ENCODE data around the gene VAV1. TPM values are rescaled to one million over a fixed set of nuclear protein-coding genes. Genes with fewer than 3 reads are reported as not detected.
A peak's percentile ranks its signal among the peaks of the same experiment; 100 is the strongest.

Gene VAV1
- polyA plus RNA-seq, 2 of the 4 experiments (the other 2 are of a cell fraction): 5.6 to 7.5 TPM

- POLR2A ChIA-PET: no interaction called here
- Histone ChIP-seq H3K4me2 (no peak overlapping the region), H3K4me3 (no peak overlapping the region), H3K27ac (no peak overlapping the region), H3K4me1 (no peaks in the 10 kb centered on the region), H3K9me3 (peaks cover 4% of the 10 kb centered on the region; the same call in 1 of the 3 replicates)
- no peak for ATAC-seq
- 50% methylated on average over 5 of the region's 5 CpGs for WGBS (ENCODE audit: missing lambda C conversion rate)
- DNase-seq (ENCODE audit: low read depth in 1 of 2, low spot score in 1 of 2): no peak
- CTCF ChIA-PET: no interaction called here
- FAIRE-seq: no peak
- TF ChIP-seq CBX8 (IDR thresholded peaks at IDR 0.05): no peak
- no peak for TF ChIP-seq ZC3H11A (IDR thresholded peaks at IDR 0.05)
- TF ChIP-seq EHMT2 (IDR thresholded peaks at IDR 0.05; ENCODE audit: low read depth): no peak
- TF ChIP-seq RNF2 (IDR thresholded peaks at IDR 0.05; ENCODE audit: borderline replicate concordance, low read depth): no peak
- TF ChIP-seq ZFP36 (IDR thresholded peaks at IDR 0.05; ENCODE audit: borderline replicate concordance, partially characterized antibody): no peak
- TF ChIP-seq EHF (CRISPR knock-in tag; IDR thresholded peaks at IDR 0.05): no peak
- TF ChIP-seq CEBPB (IDR thresholded peaks at IDR 0.05): no peak
- TF ChIP-seq HMGXB4 (CRISPR knock-in tag; IDR thresholded peaks at IDR 0.05; ENCODE audit: borderline replicate concordance): no peak
- TF ChIP-seq TP53 (CRISPR knock-in tag; IDR thresholded peaks at IDR 0.05): no peak
- TF ChIP-seq HOXB13 (CRISPR knock-in tag; IDR thresholded peaks at IDR 0.05; ENCODE audit: low read depth): no peak
- no peak for TF ChIP-seq HDAC2 (IDR thresholded peaks at IDR 0.05)
- TF ChIP-seq POLR2AphosphoS2 (conservative IDR thresholded peaks at IDR 0.05; ENCODE audit: low read length): no peak
These were observed 21.5 kb downstream of the VAV1 start for GRCh38 chr19:6793973-6794372.

DNA sequence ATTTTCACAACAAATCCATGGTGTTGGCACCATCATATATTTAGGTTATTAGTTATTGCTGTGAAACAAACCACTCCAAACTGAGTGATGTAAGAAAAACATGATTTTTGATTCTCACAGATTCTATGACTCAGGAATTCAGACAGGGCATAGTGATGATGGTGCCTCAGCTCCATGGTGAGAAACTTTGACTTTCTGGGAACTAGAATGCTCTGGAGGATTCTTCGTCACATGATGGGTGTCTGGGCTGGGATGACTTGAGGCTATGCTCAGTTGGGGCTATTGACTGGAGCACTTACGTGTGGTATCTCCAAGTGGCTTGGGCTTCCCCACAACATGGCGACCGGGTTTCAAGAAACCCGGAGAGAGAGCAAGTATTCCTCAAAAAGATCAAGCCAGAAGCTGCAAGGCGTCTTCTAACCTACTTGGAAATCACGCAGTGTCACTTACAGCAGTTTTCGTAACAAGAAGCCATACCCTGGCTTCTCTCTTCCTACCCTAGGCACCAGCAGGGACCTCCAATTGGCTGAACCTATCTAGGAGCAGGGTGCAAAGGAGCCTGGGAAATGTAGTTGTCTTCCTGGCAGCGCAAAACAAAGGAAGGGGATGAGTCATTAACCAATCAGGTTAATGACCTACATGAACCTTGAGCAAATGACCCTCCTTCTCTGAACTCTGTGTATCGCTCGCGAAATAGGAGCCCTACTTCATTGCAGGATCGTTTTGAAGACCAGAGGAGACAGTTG is 22.4 kb downstream of the VAV1 start:
- FAIRE-seq: no peak
- CTCF ChIA-PET: interaction anchor here (1.1 kb wide), 1 partner anchor 69 kb away, joined by 3 read pairs; no protein-coding TSS in a partner anchor

DNA sequence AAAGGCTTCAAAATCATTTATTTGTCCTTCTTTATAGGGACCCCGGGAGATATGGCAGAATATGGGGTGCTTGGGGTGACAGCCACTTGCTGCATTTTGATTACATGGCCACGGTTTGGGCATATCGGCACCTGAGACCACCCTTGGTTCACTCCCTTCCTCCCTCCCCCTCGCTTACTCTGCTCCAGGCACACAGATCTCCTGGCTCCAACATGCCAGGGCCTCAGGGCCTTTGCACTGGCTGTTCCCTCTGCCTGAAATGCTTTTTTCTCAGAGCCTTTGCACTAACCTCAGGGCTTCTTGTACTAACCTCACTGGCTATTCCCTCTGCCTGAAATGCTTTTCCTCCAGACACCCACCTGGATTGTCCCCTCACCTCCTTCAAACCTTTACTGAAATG is 23.8 kb downstream of the VAV1 start:
- Histone ChIP-seq H3K9me3 (peaks cover 4% of the 10 kb centered on the region; the same call in 1 of the 3 replicates), H3K27ac (no peak overlapping the region), H3K4me2 (no peak overlapping the region), H3K4me1 (peaks cover 14% of the 10 kb centered on the region), H3K4me3 (no peak overlapping the region)
- no peak for ATAC-seq
- no peak for TF ChIP-seq TFCP2L1 (CRISPR knock-in tag; IDR thresholded peaks at IDR 0.05)
- TF ChIP-seq GATA3 (IDR thresholded peaks at IDR 0.05; ENCODE audit: borderline replicate concordance): no peak
- POLR2A ChIA-PET: no interaction called here
- no peak for FAIRE-seq
- CTCF ChIA-PET: no interaction called here
- 83% methylated on average over 4 of the region's 4 CpGs for WGBS (ENCODE audit: missing lambda C conversion rate)
- DNase-seq (ENCODE audit: low read depth in 1 of 2, low spot score in 1 of 2): no peak

More for the DNA sequence above, 22.4 kb downstream of the VAV1 start:
- WGBS (ENCODE audit: missing lambda C conversion rate): 82% methylated on average over 13 of the region's 13 CpGs
- DNase-seq (ENCODE audit: low read depth in 1 of 2, low spot score in 1 of 2) (peak in 1 of 2 experiments; percentile 43), ATAC-seq (no peak)
- POLR2A ChIA-PET: no interaction called here
- Histone ChIP-seq H3K4me1 (peaks cover 5% of the 10 kb centered on the region), H3K4me3 (no peak overlapping the region), H3K9me3 (peaks cover 4% of the 10 kb centered on the region; the same call in 1 of the 3 replicates), H3K27ac (no peak overlapping the region), H3K4me2 (no peak overlapping the region)
- no peak for TF ChIP-seq FOSL2 (IDR thresholded peaks at IDR 0.05)
- TF ChIP-seq FOSL2 (CRISPR knock-in tag; IDR thresholded peaks at IDR 0.05): peak; percentile 8; the same call in 1 of the 2 replicates
- TF ChIP-seq MAFK (IDR thresholded peaks at IDR 0.05; ENCODE audit: partially characterized antibody): no peak
- no peak for TF ChIP-seq ZC3H11A (IDR thresholded peaks at IDR 0.05)

- ATAC-seq: no peak
- Histone ChIP-seq H3K4me1 (peaks cover 20% of the 10 kb centered on the region), H3K9me3 (peaks cover 4% of the 10 kb centered on the region; the same call in 1 of the 3 replicates), H3K4me3 (no peak overlapping the region), H3K4me2 (no peak overlapping the region), H3K27ac (peak overlapping the region in 1 of 2 experiments; percentile 32; a peak in 1 of 6 replicates)
- CTCF ChIA-PET: interaction anchor here (1.7 kb wide), 1 partner anchor 29 kb away, joined by 4 read pairs; no protein-coding TSS in a partner anchor
- 69% methylated on average over 9 of the region's 9 CpGs for WGBS (ENCODE audit: missing lambda C conversion rate)
- no peak for DNase-seq (ENCODE audit: low read depth in 1 of 2, low spot score in 1 of 2)
- FAIRE-seq: no peak
- POLR2A ChIA-PET: no interaction called here
- TF ChIP-seq EHF (CRISPR knock-in tag; IDR thresholded peaks at IDR 0.05) (no peak), JUN (IDR thresholded peaks at IDR 0.05) (no peak), RAD21 (conservative IDR thresholded peaks at IDR 0.05 in 1 of 2, IDR thresholded peaks at IDR 0.05 in 1 of 2) (no peak), BCL3 (IDR thresholded peaks at IDR 0.05) (no peak), SREBF2 (IDR thresholded peaks at IDR 0.05) (no peak), GATA3 (IDR thresholded peaks at IDR 0.05; ENCODE audit: borderline replicate concordance) (no peak), SMC3 (IDR thresholded peaks at IDR 0.05) (no peak), EHMT2 (IDR thresholded peaks at IDR 0.05; ENCODE audit: low read depth) (no peak), POLR2AphosphoS2 (conservative IDR thresholded peaks at IDR 0.05; ENCODE audit: low read length) (no peak)
- TF ChIP-seq, protein P1, sequence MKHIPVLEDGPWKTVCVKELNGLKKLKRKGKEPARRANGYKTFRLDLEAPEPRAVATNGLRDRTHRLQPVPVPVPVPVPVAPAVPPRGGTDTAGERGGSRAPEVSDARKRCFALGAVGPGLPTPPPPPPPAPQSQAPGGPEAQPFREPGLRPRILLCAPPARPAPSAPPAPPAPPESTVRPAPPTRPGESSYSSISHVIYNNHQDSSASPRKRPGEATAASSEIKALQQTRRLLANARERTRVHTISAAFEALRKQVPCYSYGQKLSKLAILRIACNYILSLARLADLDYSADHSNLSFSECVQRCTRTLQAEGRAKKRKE (CRISPR knock-in tag; IDR thresholded peaks at IDR 0.05; ENCODE audit: low read depth): no peak
- TF ChIP-seq, protein P2, sequence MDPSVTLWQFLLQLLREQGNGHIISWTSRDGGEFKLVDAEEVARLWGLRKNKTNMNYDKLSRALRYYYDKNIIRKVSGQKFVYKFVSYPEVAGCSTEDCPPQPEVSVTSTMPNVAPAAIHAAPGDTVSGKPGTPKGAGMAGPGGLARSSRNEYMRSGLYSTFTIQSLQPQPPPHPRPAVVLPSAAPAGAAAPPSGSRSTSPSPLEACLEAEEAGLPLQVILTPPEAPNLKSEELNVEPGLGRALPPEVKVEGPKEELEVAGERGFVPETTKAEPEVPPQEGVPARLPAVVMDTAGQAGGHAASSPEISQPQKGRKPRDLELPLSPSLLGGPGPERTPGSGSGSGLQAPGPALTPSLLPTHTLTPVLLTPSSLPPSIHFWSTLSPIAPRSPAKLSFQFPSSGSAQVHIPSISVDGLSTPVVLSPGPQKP (IDR thresholded peaks at IDR 0.05; ENCODE audit: low read depth, low read length): no peak
These were observed 25.1 kb downstream of the VAV1 start for GRCh38 chr19:6797646-6798045.

All from A549 (cell line).